Endodermal cell (in vitro differentiated cells): ENCODE results near the gene PANK4. TPM values are rescaled to one million over a fixed set of nuclear protein-coding genes. Genes with fewer than 3 reads are reported as not detected.

ENCODE experiments used
- DNase-seq: peaks from one replicate; pipeline ENCODE4 v3.0.0-alpha.2; 2017
- H3K27ac ChIP-seq: 2 replicates; pipeline ENCODE4 v1.5.1; 2013; ENCODE audit warnings: mild to moderate bottlenecking, low read depth, low read length, moderate library complexity
- H3K27me3 ChIP-seq: 2 replicates; pipeline ENCODE4 v1.6.1; 2013; ENCODE audit warnings: mild to moderate bottlenecking, low read length, moderate library complexity; ENCODE audit not compliant: insufficient read depth, control insufficient read depth, poor library complexity, severe bottlenecking
- H3K36me3 ChIP-seq: 2 replicates; pipeline ENCODE4 v1.7.0; 2013; ENCODE audit warnings: mild to moderate bottlenecking, low read length, moderate library complexity; ENCODE audit not compliant: control insufficient read depth, insufficient read depth
- H3K4me1 ChIP-seq: one replicate; pipeline ENCODE4 v1.7.0; 2013; ENCODE audit warnings: low read length; ENCODE audit not compliant: control insufficient read depth, insufficient read depth
- H3K4me3 ChIP-seq: 2 replicates; pipeline ENCODE4 v1.5.1; 2013; ENCODE audit warnings: mild to moderate bottlenecking, low read length, moderate library complexity
- H3K9ac ChIP-seq: 2 replicates; pipeline ENCODE4 v1.6.1; 2013; ENCODE audit warnings: mild to moderate bottlenecking, low read length, moderate library complexity; ENCODE audit not compliant: poor library complexity, severe bottlenecking; ENCODE audit errors: extremely low read depth
- H3K9me3 ChIP-seq: 2 replicates; pipeline ENCODE4 v1.6.1; 2013; ENCODE audit warnings: mild to moderate bottlenecking, low read length, moderate library complexity; ENCODE audit not compliant: control insufficient read depth
- H3K27ac Mint-ChIP-seq: 2 replicates; pipeline ENCODE4 v1.8.0; 2020; ENCODE audit warnings: mixed read lengths
- H3K27me3 Mint-ChIP-seq: 2 replicates; pipeline ENCODE4 v1.8.0; 2021; ENCODE audit warnings: mild to moderate bottlenecking, mixed read lengths; ENCODE audit not compliant: insufficient read depth
- H3K36me3 Mint-ChIP-seq: 2 replicates; pipeline ENCODE4 v1.8.0; 2020; ENCODE audit warnings: low read depth, mixed read lengths
- H3K4me1 Mint-ChIP-seq: 2 replicates; pipeline ENCODE4 v1.8.0; 2020; ENCODE audit warnings: mixed read lengths
- H3K4me3 Mint-ChIP-seq: 2 replicates; pipeline ENCODE4 v1.8.0; 2020; ENCODE audit warnings: mild to moderate bottlenecking, moderate library complexity, mixed read lengths
- H3K9me3 Mint-ChIP-seq: 2 replicates; pipeline ENCODE4 v1.8.0; 2020; ENCODE audit warnings: mild to moderate bottlenecking, mixed read lengths
- CTCF ChIP-seq: fragments of 200-600 bp; sonication (generic); conservative IDR thresholded peaks from 2 replicates; pipeline ENCODE4 v1.5.0; 2021; ENCODE audit warnings: antibody characterized with exemption, mild to moderate bottlenecking
- WGBS, 2 experiments: methylation state at CpG; one replicate each; pipeline versions ENCODE4 v1.1.5 to v1.1.7; 2013; ENCODE audit warnings: missing lambda C conversion rate in 2 of 2, mixed read lengths in 1 of 2; ENCODE audit not compliant: insufficient coverage in 1 of 2, insufficient read length in 1 of 2; 5-methylcytosine and 5-hydroxymethylcytosine counted together
- total RNA-seq, 2 donors: library from RNA; stranded (reverse); fragmentation: NEBNext Ultra II Directional in 1 of 2; extraction: Animal tissue kit (Norgen Biotek cat#: 25700) in 1 of 2; gene quantifications; 2 replicates in 1 of 2; 3 replicates in 1 of 2; pipeline ENCODE4 v1.2.1, GENCODE V29; 2021

The PANK4 gene
- total RNA-seq, 2 donors from 2014 or later, result 45.6 to 49.5 TPM

GRCh38 chr1:2458687-2459086, 67.7 kb downstream of the PANK4 start:
- no peak for TF ChIP-seq CTCF
- Mint-ChIP-seq H3K4me3 (no peak overlapping the region), H3K27ac (no peak overlapping the region), H3K27me3 (no peaks in the 10 kb centered on the region), H3K36me3 (no peaks in the 10 kb centered on the region), H3K9me3 (no peaks in the 10 kb centered on the region), H3K4me1 (no peaks in the 10 kb centered on the region)
- Histone ChIP-seq H3K4me3 (no peak overlapping the region), H3K4me1 (no peaks in the 10 kb centered on the region), H3K36me3 (no peaks in the 10 kb centered on the region), H3K9ac (no peak overlapping the region), H3K27me3 (no peaks in the 10 kb centered on the region), H3K27ac (no peak overlapping the region), H3K9me3 (no peaks in the 10 kb centered on the region)
- WGBS, 2 experiments, result 92% methylated on average over 14 to 18 of the region's 18 CpGs
- no peak for DNase-seq

Other genes starting within 250 kb of the PANK4 start
- gene MORN1, start 135.0 kb downstream of the PANK4 start, total RNA-seq, result 10 to 100 TPM; 21.3 to 24.9 TPM
- gene RER1, start 134.8 kb downstream of the PANK4 start, total RNA-seq, result 100 to 1,000 TPM; 114 TPM
- 10 to 100 TPM; 35.6 TPM for gene PEX10, start 114.0 kb downstream of the PANK4 start, total RNA-seq
- under 1 TPM; 0.18 to 0.31 TPM for gene PLCH2, start 50.3 kb downstream of the PANK4 start, total RNA-seq
- gene HES5, start 3.7 kb upstream of the PANK4 start, total RNA-seq, result not detected
- under 1 TPM; 0.29 to 0.46 TPM for gene TNFRSF14, start 29.8 kb upstream of the PANK4 start, total RNA-seq
- gene PRXL2B, start 60.2 kb upstream of the PANK4 start, total RNA-seq, result 10 to 100 TPM; 33.4 to 34.4 TPM
- under 1 TPM in 1 of 2 donors, not detected in 1; 0.42 TPM for gene MMEL1, start 106.4 kb upstream of the PANK4 start, total RNA-seq